ENCODE data around the gene TPTE2. TPM values are rescaled to one million over a fixed set of nuclear protein-coding genes. Genes with fewer than 3 reads are reported as not detected.
"Not testable (repeated sequence)": the region's sequence is repeated elsewhere in the genome, so short reads cannot be mapped to it uniquely, and the experiment has no call there.

Gene TPTE2
- total and polyA plus RNA-seq, 9 donors = 0.11 to 0.18 TPM; not detected in 7

GRCh38 chr13:19573120-19573716 lies 11.9 kb upstream of the TPTE2 start:
- no peak for TF ChIP-seq CTCF (IDR thresholded peaks at IDR 0.05)
- no peak for TF ChIP-seq EP300 (IDR thresholded peaks at IDR 0.05)
- TF ChIP-seq POLR2A (IDR thresholded peaks at IDR 0.05) = no peak
- intact Hi-C loops (cut with DNase I) = no loop called here
- no peaks in the 10 kb centered on the region for H3K27me3 ChIP-seq
- no peaks in the 10 kb centered on the region for H3K4me1 ChIP-seq (ENCODE audit: insufficient read depth)
- H3K36me3 ChIP-seq = no peaks in the 10 kb centered on the region
- no peak overlapping the region for H3K27ac ChIP-seq
- DNase-seq = no peak
- H3K4me3 ChIP-seq = no peak overlapping the region
- H3K9me3 ChIP-seq = no peaks in the 10 kb centered on the region
- 76 to 84% (median 79%) methylated on average over 9 of the region's 9 CpGs for WGBS, 3 donors

- H3K27me3 ChIP-seq = no peaks in the 10 kb centered on the region
- DNase-seq = no peak
- intact Hi-C loops (cut with DNase I) = no loop called here
- no peak overlapping the region for H3K27ac ChIP-seq
- H3K4me3 ChIP-seq = no peak overlapping the region
- TF ChIP-seq CTCF (IDR thresholded peaks at IDR 0.05) (no peak), POLR2A (IDR thresholded peaks at IDR 0.05) (no peak), EP300 (IDR thresholded peaks at IDR 0.05) (no peak)
- no peaks in the 10 kb centered on the region for H3K36me3 ChIP-seq
- no peaks in the 10 kb centered on the region for H3K4me1 ChIP-seq (ENCODE audit: insufficient read depth)
- H3K9me3 ChIP-seq = no peaks in the 10 kb centered on the region
- WGBS, 3 donors = 70 to 74% (median 73%) methylated on average over 4 of the region's 4 CpGs
Observed at GRCh38 chr13:19572280-19572679, 10.9 kb upstream of the TPTE2 start.

GRCh38 chr13:19567820-19568534 lies 6.6 kb upstream of the TPTE2 start:
- no peaks in the 10 kb centered on the region for H3K27me3 ChIP-seq
- no peak for DNase-seq
- H3K4me3 ChIP-seq = no peak overlapping the region
- 42 to 49% (median 46%) methylated on average over 1 of the region's 1 CpG for WGBS, 3 donors
- intact Hi-C loops (cut with DNase I) = no loop called here
- TF ChIP-seq CTCF (IDR thresholded peaks at IDR 0.05) (no peak), POLR2A (IDR thresholded peaks at IDR 0.05) (no peak), EP300 (IDR thresholded peaks at IDR 0.05) (no peak)
- no peaks in the 10 kb centered on the region for H3K9me3 ChIP-seq
- H3K4me1 ChIP-seq (ENCODE audit: insufficient read depth) = no peaks in the 10 kb centered on the region
- no peak overlapping the region for H3K27ac ChIP-seq
- H3K36me3 ChIP-seq = no peaks in the 10 kb centered on the region

- H3K9me3 ChIP-seq = no peaks in the 10 kb centered on the region
- no peaks in the 10 kb centered on the region for H3K36me3 ChIP-seq
- no peak overlapping the region for H3K27ac ChIP-seq
- no peak for TF ChIP-seq CTCF (IDR thresholded peaks at IDR 0.05)
- TF ChIP-seq EP300 (IDR thresholded peaks at IDR 0.05) = no peak
- TF ChIP-seq POLR2A (IDR thresholded peaks at IDR 0.05) = no peak
- 92 to 94% (median 92%) methylated on average over 26 to 28 of the region's 28 CpGs for WGBS, 3 donors
- H3K4me3 ChIP-seq = no peak overlapping the region
- H3K4me1 ChIP-seq (ENCODE audit: insufficient read depth) = no peaks in the 10 kb centered on the region
- H3K27me3 ChIP-seq = no peaks in the 10 kb centered on the region
- intact Hi-C loops (cut with DNase I) = no loop called here
- DNase-seq = no peak
Observed at GRCh38 chr13:19561585-19561984, 253 bp upstream of the TPTE2 start.

- DNase-seq; H3K27me3 ChIP-seq; H3K36me3 ChIP-seq; intact Hi-C loops (cut with DNase I); H3K9me3 ChIP-seq; H3K27ac ChIP-seq; H3K4me1 ChIP-seq (ENCODE audit: insufficient read depth); H3K4me3 ChIP-seq: not testable (repeated sequence)
- 91 to 96% (median 94%) methylated on average over 21 to 22 of the region's 22 CpGs for WGBS, 3 donors
Observed at GRCh38 chr13:19560672-19561071, 660 bp downstream of the TPTE2 start.

- intact Hi-C loops (cut with DNase I); H3K27me3 ChIP-seq; H3K36me3 ChIP-seq; H3K27ac ChIP-seq; H3K9me3 ChIP-seq; H3K4me3 ChIP-seq; DNase-seq; H3K4me1 ChIP-seq (ENCODE audit: insufficient read depth): not testable (repeated sequence)
- no CpG with 5 or more reads among the region's 10 CpGs for WGBS, 3 donors
Observed at GRCh38 chr13:19559739-19560138, 1.6 kb downstream of the TPTE2 start.

GRCh38 chr13:19557287-19557686 lies 4.0 kb downstream of the TPTE2 start:
- intact Hi-C loops (cut with DNase I); H3K4me3 ChIP-seq; H3K36me3 ChIP-seq; H3K27ac ChIP-seq; H3K9me3 ChIP-seq; DNase-seq; H3K4me1 ChIP-seq (ENCODE audit: insufficient read depth); H3K27me3 ChIP-seq: not testable (repeated sequence)
- 68 to 85% (median 78%) methylated on average over 2 to 4 of the region's 4 CpGs for WGBS, 3 donors
